ENCODE data around the gene UBALD2. TPM values are rescaled to one million over a fixed set of nuclear protein-coding genes. Genes with fewer than 3 reads are reported as not detected.
"Not testable (repeated sequence)": the region's sequence is repeated elsewhere in the genome, so short reads cannot be mapped to it uniquely, and the experiment has no call there.

UBALD2 gene
- total RNA-seq, 1 donor = 5.1 TPM

- not testable (repeated sequence) for DNase-seq (ENCODE audit: insufficient read length, low spot score, missing footprints); H3K79me2 ChIP-seq (ENCODE audit: insufficient read depth, low read length); H3K4me2 ChIP-seq (ENCODE audit: insufficient read depth, low read length); H4K20me1 ChIP-seq (ENCODE audit: insufficient read depth, low read length); H3K27ac ChIP-seq (ENCODE audit: low read depth, low read length); H3K4me1 ChIP-seq (ENCODE audit: insufficient read depth, low read length); H3K4me3 ChIP-seq (ENCODE audit: insufficient read depth, low read length); H3K36me3 ChIP-seq (ENCODE audit: insufficient read depth, low read length); H3K9me3 ChIP-seq (ENCODE audit: low read depth, low read length); H2AFZ ChIP-seq (ENCODE audit: low read length)
- peaks cover 15% of the 10 kb centered on the region for H3K27me3 ChIP-seq (ENCODE audit: insufficient read depth, low read length)
Observed at GRCh38 chr17:76226749-76227148, 38.4 kb upstream of the UBALD2 start.

GRCh38 chr17:76232342-76232741 is 32.8 kb upstream of the UBALD2 start:
- no peak for DNase-seq (ENCODE audit: insufficient read length, low spot score, missing footprints)
- Histone ChIP-seq H2AFZ (ENCODE audit: low read length) (no peak overlapping the region), H3K9me3 (ENCODE audit: low read depth, low read length) (no peaks in the 10 kb centered on the region), H3K36me3 (ENCODE audit: insufficient read depth, low read length) (no peaks in the 10 kb centered on the region), H3K79me2 (ENCODE audit: insufficient read depth, low read length) (no peaks in the 10 kb centered on the region), H3K4me2 (ENCODE audit: insufficient read depth, low read length) (no peak overlapping the region), H3K4me3 (ENCODE audit: insufficient read depth, low read length) (no peak overlapping the region), H3K4me1 (ENCODE audit: insufficient read depth, low read length) (peaks cover 7% of the 10 kb centered on the region), H3K27ac (ENCODE audit: low read depth, low read length) (no peak overlapping the region), H4K20me1 (ENCODE audit: insufficient read depth, low read length) (no peaks in the 10 kb centered on the region), H3K27me3 (ENCODE audit: insufficient read depth, low read length) (peaks cover 15% of the 10 kb centered on the region)
- no peak for TF ChIP-seq CTCF (IDR thresholded peaks at IDR 0.05; ENCODE audit: extremely low read depth, low read depth, low read length)

GRCh38 chr17:76233588-76234353 is 31.4 kb upstream of the UBALD2 start:
- DNase-seq (ENCODE audit: insufficient read length, low spot score, missing footprints) = no peak
- H3K27me3 ChIP-seq (ENCODE audit: insufficient read depth, low read length) = peaks cover 29% of the 10 kb centered on the region
- no peak overlapping the region for H2AFZ ChIP-seq (ENCODE audit: low read length)
- H3K9me3 ChIP-seq (ENCODE audit: low read depth, low read length) = no peaks in the 10 kb centered on the region
- TF ChIP-seq CTCF (IDR thresholded peaks at IDR 0.05; ENCODE audit: extremely low read depth, low read depth, low read length) = no peak
- no peak overlapping the region for H3K4me3 ChIP-seq (ENCODE audit: insufficient read depth, low read length)
- H3K4me1 ChIP-seq (ENCODE audit: insufficient read depth, low read length) = peaks cover 7% of the 10 kb centered on the region
- no peaks in the 10 kb centered on the region for H4K20me1 ChIP-seq (ENCODE audit: insufficient read depth, low read length)
- H3K27ac ChIP-seq (ENCODE audit: low read depth, low read length) = no peak overlapping the region
- no peaks in the 10 kb centered on the region for H3K79me2 ChIP-seq (ENCODE audit: insufficient read depth, low read length)
- H3K36me3 ChIP-seq (ENCODE audit: insufficient read depth, low read length) = no peaks in the 10 kb centered on the region
- H3K4me2 ChIP-seq (ENCODE audit: insufficient read depth, low read length) = no peak overlapping the region

GRCh38 chr17:76234354-76234679 is 30.8 kb upstream of the UBALD2 start:
- Histone ChIP-seq H3K79me2 (ENCODE audit: insufficient read depth, low read length) (no peaks in the 10 kb centered on the region), H3K9me3 (ENCODE audit: low read depth, low read length) (no peaks in the 10 kb centered on the region), H3K27me3 (ENCODE audit: insufficient read depth, low read length) (peaks cover 30% of the 10 kb centered on the region), H3K4me1 (ENCODE audit: insufficient read depth, low read length) (peaks cover 7% of the 10 kb centered on the region), H3K4me3 (ENCODE audit: insufficient read depth, low read length) (no peak overlapping the region), H3K27ac (ENCODE audit: low read depth, low read length) (no peak overlapping the region), H3K36me3 (ENCODE audit: insufficient read depth, low read length) (no peaks in the 10 kb centered on the region), H3K4me2 (ENCODE audit: insufficient read depth, low read length) (no peak overlapping the region), H2AFZ (ENCODE audit: low read length) (no peak overlapping the region), H4K20me1 (ENCODE audit: insufficient read depth, low read length) (no peaks in the 10 kb centered on the region)
- DNase-seq (ENCODE audit: insufficient read length, low spot score, missing footprints) = no peak
- no peak for TF ChIP-seq CTCF (IDR thresholded peaks at IDR 0.05; ENCODE audit: extremely low read depth, low read depth, low read length)
